Breast epithelium (tissue), 3 donors: ENCODE data around the gene TMED7.

ENCODE experiments used
- CTCF ChIP-seq, 3 donors: fragments of 450-650 bp; IDR thresholded peaks; one replicate each; pipeline ENCODE4 v1.5.1; 2016 to 2017; ENCODE audit warnings: antibody characterized with exemption in 3 of 3, mild to moderate bottlenecking in 3 of 3, moderate library complexity in 3 of 3
- POLR2A ChIP-seq: fragments of 450-650 bp; IDR thresholded peaks from one replicate; pipeline ENCODE4 v1.6.1; 2016; ENCODE audit warnings: antibody characterized with exemption, mild to moderate bottlenecking, moderate library complexity
- POLR2AphosphoS5 ChIP-seq, 3 donors: sonication (generic); formaldehyde crosslinking; IDR thresholded peaks; one replicate each; pipeline ENCODE4 v1.6.1; 2017; ENCODE audit warnings: antibody characterized with exemption in 3 of 3

GRCh38 chr5:115605436-115605835 is 20.4 kb downstream of the TMED7 start:
- no peak for TF ChIP-seq CTCF (IDR thresholded peaks at IDR 0.05)
- no peak for TF ChIP-seq POLR2A
- TF ChIP-seq POLR2AphosphoS5 (IDR thresholded peaks at IDR 0.05) = no peak
